Activated CD4-positive, alpha-beta T cell treated with anti-CD3 and anti-CD28 coated beads, Interleukin-10, Interleukin-2, amounts not matched to agents 100 ng/mL and 50 ng/mL, durations not matched to agents 16 hours and 8 hours (primary cell): Measurements from ENCODE around the gene CNTROB.

Source experiments
- DNase-seq: peaks from one replicate; pipeline ENCODE4 v3.0.0-alpha.2; 2020

CNTROB gene

DNA sequence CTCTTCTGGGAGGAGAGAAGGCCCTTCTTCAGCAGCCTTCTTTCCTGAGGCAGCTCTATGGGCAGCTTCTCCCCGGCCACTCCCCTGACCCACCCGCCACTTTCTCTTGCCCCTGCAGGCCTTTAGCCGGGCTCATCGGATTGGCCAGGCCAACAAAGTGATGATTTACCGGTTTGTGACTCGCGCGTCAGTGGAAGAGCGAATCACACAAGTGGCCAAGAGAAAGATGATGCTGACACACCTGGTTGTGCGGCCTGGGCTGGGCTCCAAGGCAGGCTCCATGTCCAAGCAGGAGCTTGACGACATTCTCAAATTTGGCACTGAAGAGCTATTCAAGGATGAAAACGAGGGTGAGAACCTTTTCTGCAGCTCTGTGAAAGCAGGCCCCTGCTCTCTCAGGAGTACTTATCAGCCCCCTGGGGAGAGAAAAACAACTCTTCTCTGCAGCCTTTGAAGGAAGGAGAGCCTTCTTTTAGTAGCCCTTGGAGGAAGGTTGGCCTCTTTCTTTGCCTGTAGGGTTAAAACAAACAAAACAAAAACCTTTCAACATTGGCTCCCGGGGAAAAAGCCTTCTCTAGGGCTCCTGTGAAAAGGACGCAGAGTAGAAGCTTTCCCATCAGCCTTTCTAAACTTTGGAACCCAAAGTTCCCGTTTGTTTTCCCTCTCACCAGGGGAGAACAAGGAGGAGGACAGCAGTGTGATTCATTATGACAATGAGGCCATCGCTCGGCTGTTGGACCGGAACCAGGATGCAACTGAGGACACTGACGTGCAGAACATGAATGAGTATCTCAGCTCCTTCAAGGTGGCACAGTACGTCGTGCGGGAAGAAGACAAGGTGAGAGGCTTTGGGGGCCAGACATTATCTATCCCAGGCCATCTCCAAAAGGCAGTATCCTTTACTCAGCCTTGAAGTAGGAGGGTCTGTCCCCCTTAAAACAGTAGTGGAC lies 28.6 kb upstream of the CNTROB start:
- DNase-seq, result no peak

DNA sequence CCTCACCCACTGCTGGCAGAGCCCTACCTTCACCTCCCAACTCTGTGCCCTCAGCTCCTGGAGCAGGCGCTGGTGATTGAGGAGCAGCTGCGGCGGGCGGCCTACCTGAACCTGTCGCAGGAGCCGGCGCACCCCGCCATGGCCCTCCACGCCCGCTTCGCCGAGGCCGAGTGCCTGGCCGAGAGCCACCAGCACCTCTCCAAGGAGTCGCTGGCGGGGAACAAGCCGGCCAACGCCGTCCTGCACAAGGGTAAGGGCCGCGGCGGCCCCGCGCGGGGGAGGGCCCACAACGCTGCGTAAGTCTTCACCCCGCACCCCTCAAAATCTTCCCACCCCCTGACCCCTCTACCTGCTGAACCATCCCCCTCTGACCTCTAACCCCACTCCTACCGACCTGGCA lies 22.9 kb upstream of the CNTROB start:
- DNase-seq, result no peak

DNA sequence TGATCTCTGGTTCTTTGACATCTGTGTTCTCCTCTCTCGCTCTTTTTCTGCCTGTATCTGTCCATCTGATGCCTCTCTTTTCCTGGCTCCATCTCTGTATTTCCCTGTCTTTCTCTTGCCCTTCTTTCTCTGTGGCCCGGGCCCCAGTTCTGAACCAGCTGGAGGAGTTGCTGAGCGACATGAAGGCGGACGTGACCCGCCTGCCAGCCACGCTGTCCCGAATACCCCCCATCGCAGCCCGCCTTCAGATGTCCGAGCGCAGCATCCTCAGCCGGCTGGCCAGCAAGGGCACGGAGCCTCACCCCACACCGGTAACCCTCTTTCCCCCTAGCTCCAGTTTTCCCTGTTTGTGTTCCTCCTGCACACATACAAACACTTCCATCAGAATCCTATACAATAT lies 21.7 kb upstream of the CNTROB start:
- no peak for DNase-seq

DNA sequence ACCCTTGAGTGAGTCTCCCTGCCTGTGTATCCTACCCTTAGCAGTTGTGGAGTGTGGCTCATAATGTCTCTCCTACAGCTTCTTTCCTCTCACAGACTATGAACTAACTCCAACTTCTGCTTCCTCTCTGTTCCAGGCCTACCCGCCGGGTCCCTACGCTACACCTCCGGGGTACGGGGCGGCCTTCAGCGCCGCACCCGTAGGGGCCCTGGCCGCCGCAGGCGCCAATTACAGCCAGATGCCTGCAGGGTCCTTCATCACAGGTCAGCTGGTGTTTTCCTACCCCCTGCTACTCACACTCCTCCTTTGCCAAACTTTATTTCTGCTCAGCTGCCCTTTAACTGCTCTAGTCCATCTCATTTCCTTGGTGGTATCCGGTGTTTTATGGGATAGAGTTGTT lies 21.3 kb upstream of the CNTROB start:
- DNase-seq, result no peak

DNA sequence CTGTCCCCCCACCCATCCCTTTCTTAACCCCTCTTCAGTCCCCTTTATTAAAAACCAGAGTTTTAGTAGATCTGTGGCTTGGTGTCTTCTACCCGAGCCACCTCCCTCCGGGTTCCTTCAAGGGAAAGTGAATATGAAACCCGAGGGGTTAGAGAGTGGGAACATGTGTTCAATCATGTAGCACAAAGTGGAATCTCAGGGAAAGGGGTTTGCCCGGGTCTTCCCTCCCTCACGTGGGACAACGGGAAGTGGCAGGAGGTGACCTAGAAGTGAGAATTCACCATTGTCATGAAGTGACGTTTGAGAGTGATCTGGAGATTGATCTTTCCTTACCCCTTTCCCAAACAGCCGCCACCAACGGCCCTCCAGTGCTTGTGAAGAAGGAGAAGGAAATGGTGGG lies 20.9 kb upstream of the CNTROB start:
- no peak for DNase-seq

DNA sequence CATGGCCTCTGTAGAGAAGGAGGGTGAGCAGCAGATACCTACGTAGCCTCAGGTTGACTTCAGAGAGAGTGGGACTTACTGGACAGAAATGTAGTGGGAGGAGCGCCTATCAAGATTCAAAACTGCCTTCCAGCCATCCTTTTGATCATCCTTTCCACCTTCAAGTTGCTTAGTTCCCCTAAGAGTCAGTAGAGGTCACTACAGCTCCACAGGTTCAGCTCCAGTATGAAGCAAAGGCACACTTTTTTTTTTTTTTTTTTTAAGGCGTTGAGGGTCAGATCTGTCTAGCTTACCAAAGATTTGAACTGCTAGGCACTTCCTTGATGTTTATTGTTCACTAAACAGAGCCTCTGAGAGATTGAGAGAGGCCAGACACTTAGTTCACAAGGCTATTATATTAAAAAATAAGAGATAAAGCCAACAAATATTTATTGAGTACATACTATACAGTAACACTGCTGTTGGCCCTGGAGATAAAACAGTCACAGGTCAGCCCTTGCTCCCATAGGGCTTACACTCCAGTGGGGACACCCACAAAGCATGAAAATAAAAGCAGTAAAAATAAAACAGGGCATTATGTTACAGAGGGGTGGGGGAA lies 19.0 kb upstream of the CNTROB start:
- DNase-seq, result peak; percentile 82

DNA sequence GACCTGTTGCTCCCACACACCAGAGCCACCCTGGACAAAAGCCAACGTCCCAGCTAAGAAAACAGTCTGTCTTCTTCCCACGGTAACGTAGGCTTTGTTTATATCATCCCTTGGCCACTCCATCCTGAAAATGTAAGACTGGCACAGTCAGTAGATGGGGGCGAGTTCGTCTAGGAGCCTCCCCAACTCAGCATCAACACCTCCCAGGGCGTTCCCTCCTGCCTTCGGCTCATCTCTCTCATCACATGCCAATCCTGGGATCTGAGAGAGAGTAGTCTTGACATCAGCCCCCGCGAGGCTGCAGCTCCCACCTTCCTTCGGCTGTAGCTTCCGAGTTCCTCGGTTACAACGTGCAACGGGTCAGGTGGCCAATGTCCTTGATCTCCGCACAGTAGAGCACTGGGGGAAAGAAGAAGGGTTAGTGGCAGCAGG lies 16.8 kb upstream of the CNTROB start:
- DNase-seq, result no peak

DNA sequence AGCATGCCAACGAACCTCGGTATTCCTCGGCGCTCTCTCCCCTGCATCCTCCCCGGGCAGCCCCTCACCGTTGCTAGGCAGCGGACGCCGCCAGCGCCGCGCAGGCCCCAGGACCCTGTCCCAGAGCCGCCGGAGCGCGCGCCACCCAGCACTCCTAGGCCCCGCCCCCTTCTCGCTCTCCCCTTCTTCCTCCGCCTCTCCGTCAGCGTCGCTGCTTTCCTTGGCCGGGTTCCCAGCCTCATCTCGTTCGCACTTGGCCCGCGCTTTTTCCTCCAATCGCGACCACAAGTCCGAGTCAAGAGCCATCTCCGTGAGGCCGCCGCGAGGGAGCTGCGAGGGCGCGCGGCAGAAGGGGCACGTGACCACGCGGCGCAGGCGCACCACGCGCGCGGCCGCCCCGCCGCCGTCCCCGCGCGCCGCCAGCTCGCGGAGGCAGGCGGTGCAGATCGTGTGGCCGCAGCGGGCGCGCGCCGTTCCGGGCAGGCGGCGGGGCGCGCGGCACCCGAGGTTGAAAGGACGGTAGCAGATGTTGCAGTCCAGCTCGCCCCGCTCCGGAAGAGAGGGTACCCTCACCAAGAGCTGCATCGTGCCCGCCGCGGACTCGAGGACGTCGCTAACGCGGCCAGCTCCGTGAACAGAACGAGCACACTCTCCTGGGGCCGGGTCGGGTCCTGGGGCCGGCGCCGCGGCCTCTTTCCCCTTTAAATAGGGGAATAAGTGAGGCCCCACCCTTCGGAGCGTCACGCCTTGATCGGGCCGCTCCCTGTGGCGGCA lies 16.2 kb upstream of the CNTROB start, which contains the start of gene RNF227:
TSS of gene RNF227 (minus strand) at position 679 of the 774 bp plus-strand sequence. CDS start at position 585, 94 bp downstream.
- DNase-seq, result peak; percentile 90

DNA sequence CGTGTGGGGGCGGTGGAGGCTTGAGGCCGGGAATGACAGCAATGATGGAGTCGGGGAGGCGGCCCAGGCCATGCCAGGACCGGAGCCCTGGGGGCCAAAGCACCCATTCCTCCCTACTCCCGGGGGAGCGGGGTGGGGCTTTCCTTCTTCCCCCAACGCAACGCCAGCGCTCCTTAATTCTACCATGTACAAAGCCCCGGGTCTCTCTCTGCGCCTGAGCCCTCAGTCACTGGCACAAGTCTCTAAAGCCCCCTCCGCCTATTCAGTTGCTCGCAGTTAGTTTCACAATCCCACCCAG lies 15.7 kb upstream of the CNTROB start:
- DNase-seq, result no peak

DNA sequence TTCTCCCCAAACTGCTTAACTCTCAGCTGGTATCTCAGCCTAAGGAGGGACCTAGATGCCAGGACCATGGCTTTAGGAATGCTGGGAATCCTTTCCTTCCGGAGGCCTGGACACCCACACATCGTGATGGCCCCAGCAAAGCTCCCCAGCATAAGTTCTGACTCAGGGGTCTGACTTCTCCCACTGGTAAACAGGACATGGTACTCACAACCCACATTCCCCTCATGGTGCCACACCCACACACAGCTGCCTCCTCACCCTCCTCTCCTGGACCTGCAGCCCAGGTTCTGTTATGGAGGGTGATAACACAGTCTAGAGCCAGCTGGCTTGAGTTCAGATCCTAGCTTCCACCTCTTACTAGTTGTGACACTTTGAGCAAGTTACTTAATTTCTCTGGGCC lies 15.2 kb upstream of the CNTROB start:
- DNase-seq, result no peak

DNA sequence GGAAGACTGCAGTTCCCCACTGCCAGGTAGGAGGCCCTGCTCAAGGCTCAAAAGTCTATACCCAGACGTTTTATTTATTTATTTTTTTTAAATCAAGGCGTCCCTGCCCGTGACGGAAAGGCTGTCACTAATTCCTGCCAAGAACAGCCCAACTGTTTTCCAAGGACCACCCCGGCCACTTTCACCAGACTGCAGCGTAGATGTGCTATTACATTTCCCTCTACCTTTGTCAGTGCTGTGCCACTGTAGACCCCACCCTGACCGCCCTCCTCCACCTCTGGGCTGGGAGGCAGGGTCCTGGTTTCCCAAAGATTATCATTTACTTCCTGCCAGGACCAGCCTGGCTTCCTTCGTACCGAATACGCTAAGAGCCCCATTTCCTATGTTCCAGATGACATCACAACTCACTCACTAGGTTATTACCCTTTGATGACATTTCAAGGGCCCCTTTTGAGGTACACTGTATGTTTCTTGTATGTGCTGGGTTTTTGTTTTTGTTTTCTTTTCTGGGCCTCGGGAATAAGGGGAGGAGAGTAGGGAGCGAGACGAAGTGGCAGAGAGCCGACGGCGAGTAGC lies 9.6 kb upstream of the CNTROB start:
- DNase-seq, result no peak

DNA sequence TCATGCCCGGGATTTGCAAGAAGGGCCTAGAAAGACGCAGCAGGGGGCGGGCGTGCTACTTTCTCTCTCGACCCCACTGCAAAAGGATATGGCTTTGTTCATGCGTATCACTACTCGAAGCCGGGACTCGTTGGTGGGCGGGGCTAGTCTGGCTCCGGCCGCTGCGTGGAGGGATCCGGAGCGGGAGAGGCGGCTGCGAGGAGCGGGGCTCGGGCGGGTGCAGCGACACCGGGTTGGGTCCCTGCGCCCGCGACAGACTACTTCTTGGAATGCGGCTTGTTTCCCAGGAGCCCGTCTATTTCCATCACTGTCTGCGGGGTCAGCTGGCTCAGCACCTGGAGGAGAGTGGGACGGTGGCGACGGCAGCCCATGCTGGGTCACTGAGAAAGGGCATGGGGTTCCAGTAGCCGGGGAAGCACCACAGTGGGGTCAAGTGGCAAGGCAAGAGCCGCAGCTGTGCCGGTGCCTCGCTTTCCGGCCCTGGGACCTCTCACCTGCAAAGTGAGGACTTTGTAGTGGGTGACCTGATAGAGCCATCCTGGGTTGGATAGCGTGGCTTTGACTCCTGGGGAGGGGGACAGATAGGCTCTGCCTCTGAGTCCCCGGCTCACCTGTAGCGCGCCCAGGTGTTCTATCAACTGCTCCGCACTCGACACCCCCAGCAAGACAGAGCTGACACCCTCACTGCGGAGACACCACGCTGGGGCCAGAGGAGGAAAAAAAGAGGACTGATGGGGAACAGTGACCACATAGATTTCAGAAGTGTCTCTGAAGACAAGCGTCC lies 9.0 kb upstream of the CNTROB start:
- DNase-seq, result peak; percentile 75

DNA sequence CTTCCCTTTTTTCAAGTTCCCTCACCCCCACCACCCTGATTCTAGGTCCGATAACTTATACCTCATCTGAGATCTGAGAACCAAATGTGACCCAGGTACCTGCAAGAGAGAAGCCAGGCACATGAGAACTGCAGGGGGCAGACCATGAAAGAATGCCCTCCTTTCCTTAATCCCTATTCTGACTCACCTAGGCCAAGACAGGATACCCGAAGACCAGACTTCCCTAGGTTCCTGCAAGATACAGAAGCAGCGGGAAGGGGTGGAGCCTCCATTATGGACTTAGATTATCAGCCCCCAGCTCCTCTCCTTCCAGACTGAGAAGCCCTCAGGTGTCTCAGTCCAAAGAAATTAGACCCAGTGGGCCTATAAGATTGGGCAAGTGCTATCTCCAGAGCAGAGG lies 4.4 kb upstream of the CNTROB start:
- DNase-seq, result no peak

DNA sequence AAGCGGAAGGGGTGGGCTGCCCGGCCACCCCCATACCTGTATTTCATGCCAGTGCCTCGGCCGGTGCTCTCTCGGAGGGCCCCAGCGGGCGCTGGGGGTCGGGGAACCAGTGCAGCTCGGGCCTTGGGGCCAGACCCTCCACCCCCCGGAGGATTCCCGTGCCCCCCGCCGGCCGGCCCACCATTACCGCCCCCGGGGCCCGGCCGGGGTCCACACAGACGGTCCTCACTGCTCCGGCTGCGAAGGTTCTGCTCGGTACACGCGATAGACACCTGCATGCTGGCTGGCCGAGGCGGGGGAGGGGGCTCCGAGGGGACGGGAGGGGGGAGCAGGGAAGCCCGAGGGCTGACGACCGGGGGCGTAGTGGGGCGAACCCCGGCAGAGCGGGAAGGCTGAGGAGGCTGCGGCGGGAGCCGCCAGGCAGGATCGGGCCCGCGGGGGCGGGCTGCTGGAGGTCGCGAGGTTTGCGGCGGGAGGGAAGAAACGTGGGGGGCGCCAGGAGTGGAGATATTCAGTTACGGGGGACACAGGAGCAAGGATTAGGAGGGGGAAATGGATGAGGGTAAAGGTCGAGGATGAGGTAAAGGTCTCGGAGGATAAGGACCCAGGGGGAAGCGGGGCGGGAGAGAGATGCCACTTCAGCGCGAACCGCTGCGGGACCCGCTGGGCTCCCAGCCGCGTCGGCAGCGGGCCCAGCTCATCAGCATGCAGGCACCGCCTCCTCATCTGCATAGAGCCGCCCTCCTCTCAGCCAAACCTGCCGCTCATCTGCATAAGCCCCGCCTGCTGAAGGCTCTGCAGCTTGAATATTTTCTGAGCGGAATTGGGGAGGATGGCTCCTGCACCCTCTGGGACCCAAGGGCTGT lies 2.6 kb upstream of the CNTROB start, which contains the start of gene KCNAB3:
TSS of gene KCNAB3 (minus strand) at position 699 of the 866 bp plus-strand sequence. CDS start at position 278, 421 bp downstream.
- DNase-seq, result peak; percentile 66

DNA sequence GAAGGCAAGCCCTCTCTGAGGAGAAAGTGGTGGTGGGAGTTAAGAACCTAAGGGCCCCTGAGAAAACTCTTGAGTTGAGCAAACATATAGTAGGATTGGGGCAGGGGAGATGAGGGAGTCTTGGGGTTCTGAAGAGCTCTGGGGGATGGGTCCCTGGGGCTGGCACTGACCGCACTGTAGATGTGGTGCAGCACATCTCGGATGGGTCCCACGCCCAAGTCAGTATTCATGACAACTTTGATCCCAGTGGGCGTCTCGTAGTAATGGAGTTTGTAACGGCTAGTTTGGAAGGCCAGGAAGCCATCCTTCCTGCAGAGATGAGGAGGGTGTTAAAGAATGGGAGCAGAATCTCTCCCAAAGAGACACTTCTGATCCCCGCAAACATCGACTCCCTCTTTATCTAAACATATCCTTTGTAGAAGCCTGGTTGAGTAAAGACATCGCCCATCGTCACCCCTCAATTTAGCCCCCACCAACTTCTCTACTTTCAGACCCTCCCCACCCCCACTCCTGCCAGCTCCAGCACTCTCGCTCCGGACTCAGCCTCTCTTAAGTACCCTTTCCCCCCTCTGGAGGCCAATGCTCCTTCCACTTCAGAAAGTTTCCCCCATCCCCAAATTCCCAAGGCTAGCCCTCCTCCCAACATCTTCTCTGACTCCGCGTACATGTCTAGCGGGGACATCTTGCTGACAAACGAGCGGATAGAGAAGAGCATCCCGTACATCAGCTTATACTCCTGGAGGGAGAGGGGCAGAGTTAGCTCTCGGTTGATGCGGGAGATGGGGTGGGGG lies 970 bp upstream of the CNTROB start:
- DNase-seq, result no peak

DNA sequence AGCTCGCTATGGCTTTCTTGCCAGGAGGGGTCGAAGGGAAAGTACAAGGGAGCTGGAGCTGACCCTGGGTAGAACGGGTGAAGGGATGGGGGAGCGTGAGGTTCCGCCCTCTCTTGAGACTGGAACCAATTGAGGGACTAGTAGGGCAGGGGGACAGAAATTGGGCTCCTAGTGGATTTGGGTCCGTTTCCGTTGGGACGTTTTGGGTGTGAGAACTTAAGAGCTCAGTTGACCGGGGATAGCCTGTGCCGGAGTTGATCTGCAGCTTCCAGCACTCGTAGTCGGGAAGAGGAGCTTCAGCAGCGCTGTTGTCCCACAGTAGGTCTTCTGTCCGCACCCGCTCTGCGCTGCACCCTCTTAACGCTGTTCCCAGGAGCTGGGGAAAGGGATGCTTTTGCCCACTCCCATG lies 481 bp downstream of the CNTROB start:
- peak; percentile 42 for DNase-seq

DNA sequence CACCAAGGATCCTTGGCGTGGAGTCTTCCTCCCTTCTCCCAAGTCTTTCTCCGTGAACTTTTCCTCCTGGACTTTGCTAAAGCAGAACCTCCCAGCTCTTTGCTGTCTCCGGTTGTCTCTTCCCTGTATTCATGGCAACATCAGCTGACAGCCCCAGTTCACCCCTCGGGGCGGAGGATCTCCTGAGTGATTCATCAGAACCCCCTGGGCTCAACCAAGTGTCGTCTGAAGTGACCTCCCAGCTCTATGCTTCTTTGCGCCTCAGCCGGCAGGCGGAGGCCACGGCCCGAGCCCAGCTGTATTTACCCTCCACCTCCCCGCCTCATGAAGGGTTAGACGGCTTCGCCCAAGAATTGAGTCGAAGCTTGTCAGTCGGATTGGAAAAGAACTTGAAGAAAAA lies 943 bp downstream of the CNTROB start:
- peak; percentile 49 for DNase-seq

DNA sequence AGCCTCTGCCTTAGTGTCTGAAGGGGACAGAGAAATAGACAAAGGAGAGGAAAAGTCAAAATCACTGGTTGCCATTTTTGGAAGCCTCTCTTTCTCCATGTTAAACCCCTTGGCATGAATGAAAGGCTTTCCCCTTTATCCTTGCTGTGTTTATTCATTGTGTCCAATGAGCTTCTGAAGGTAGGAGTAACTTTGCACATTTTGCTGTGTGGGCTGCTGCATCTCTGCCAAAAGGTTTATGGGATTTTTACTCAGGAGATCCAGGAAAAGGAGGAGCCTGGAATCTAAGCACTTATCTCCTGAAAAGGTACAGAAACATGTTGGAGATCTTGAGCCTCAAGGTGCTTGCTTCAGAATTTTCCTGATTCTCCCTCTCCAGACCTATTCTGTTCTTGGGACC lies 3.9 kb downstream of the CNTROB start:
- DNase-seq, result no peak

DNA sequence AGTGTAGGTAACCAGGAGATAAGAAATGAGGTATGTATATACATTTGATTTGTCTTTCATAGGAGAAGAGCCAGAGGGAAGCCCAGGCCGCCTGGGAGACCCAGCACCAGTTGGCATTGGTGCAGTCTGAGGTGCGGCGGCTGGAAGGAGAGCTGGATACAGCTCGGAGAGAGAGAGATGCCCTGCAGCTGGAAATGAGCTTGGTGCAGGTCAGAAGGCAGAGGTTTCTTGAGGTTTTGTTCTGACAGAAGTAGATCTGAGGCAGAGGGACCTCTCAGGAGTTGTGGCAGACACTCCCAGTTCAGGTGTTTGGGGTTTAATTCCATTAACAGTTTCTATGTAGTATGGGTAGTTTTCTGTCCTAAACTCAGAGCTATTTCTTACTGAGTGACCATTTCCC lies 8.0 kb downstream of the CNTROB start:
- no peak for DNase-seq

DNA sequence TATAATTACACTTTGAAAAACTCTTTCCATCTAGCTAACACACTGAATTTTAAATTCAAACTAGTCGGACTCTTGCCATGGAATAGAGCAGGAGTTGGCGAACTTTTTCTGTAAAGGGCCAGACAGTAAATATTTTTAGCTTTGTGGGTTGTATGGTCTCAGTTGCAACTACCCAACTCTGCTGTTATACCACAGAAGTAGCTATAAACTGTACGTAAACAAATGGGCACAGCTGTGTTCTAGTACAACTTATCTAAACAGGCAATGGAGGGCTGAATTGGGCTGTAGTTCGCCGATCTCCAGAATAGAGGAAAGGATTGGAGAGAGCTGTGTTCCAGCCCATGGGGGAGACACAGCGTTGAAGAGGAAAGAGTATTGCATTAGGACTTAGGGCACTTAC lies 8.7 kb downstream of the CNTROB start:
- DNase-seq, result no peak

DNA sequence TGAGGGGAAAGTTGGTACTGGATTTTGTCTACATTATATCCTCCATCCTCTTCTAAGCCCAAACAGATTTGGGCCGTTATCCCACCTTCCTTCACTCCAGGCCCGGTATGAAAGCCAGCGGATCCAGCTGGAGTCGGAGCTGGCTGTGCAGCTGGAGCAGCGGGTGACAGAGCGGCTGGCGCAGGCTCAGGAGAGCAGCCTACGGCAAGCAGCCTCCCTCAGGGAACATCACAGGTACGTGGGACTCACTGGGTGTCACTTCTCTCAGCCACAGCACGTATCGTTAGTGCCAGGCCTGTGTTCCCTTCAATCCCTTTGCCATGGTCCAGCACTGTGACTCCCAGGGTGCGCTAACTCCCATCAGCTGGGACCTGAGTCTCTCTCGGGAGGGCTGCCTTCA lies 11.3 kb downstream of the CNTROB start:
- DNase-seq, result no peak
